Activated B cell treated with CpG ODN at 0.5 μM for 24 hours (primary cell): Measurements from ENCODE around the gene APIP. TPM values are rescaled to one million over a fixed set of nuclear protein-coding genes. Genes with fewer than 3 reads are reported as not detected.

Source experiments
- ATAC-seq: fragments of 200-7000 bp; cut with Tn5 transposase; one replicate; pipeline ENCODE4 v1.10.0; 2021; ENCODE audit warnings: low read depth, mild to moderate bottlenecking, moderate library complexity
- CTCF ChIA-PET: fragments of 350-600 bp; sonication (Branson Sonifier 250); formaldehyde crosslinking; loops from one replicate; lab custom pipeline; 2021; ENCODE audit warnings: antibody characterized with exemption; lab: Charles Lee
- POLR2A ChIA-PET: fragments of 350-600 bp; sonication (Branson Sonifier 250); formaldehyde crosslinking; loops from one replicate; lab custom pipeline; 2021; ENCODE audit warnings: antibody characterized with exemption; lab: Charles Lee
- DNase-seq: peaks from one replicate; pipeline ENCODE4 v3.0.0; 2022
- H3K27ac Mint-ChIP-seq: one replicate; pipeline ENCODE4 v1.8.0; 2020; ENCODE audit warnings: mixed read lengths
- H3K27me3 Mint-ChIP-seq: one replicate; pipeline ENCODE4 v1.8.0; 2021; ENCODE audit warnings: mixed read lengths
- H3K36me3 Mint-ChIP-seq: one replicate; pipeline ENCODE4 v1.8.0; 2021; ENCODE audit warnings: low read depth, mixed read lengths
- H3K4me1 Mint-ChIP-seq: one replicate; pipeline ENCODE4 v1.8.0; 2021; ENCODE audit warnings: mixed read lengths
- H3K4me3 Mint-ChIP-seq: one replicate; pipeline ENCODE4 v1.8.0; 2020; ENCODE audit warnings: mild to moderate bottlenecking, mixed read lengths
- H3K9me3 Mint-ChIP-seq: one replicate; pipeline ENCODE4 v1.8.0; 2020; ENCODE audit warnings: mixed read lengths
- CTCF ChIP-seq: fragments of 200-600 bp; IDR thresholded peaks from one replicate; pipeline ENCODE4 v1.8.0; 2022; ENCODE audit warnings: antibody characterized with exemption, mild to moderate bottlenecking
- intact Hi-C: fragments of 100-400 bp; cut with micrococcal nuclease; formaldehyde crosslinking; loops from one replicate; pipeline ENCODE4 v1.15.1; 2024
- total RNA-seq: library from RNA; stranded (reverse); gene quantifications from 2 replicates; pipeline ENCODE4 v1.2.3, GENCODE V29; 2022

APIP gene
- total RNA-seq, 1 donor from 2014 or later: 18.7 TPM

- ATAC-seq (no peak), DNase-seq (no peak)
- no peak overlapping the region for H3K27ac Mint-ChIP-seq
- peaks cover 17% of the 10 kb centered on the region for H3K4me1 Mint-ChIP-seq
- intact Hi-C loops: no loop called here
- H3K4me3 Mint-ChIP-seq: no peak overlapping the region
- H3K36me3 Mint-ChIP-seq: peaks cover 36% of the 10 kb centered on the region
- ChIA-PET POLR2A (no interaction called here), CTCF (no interaction called here)
- TF ChIP-seq CTCF: no peak
- H3K9me3 Mint-ChIP-seq: no peaks in the 10 kb centered on the region
- H3K27me3 Mint-ChIP-seq: no peaks in the 10 kb centered on the region
These were observed 20.9 kb upstream of the APIP start for GRCh38 chr11:34936945-34937629.

GRCh38 chr11:34929794-34930763, 13.9 kb upstream of the APIP start:
- POLR2A ChIA-PET: interaction anchor here (1.4 kb wide), 1 partner anchor 13 kb away, joined by 3 read pairs; the partner anchor contains the start of genes APIP and PDHX
- no peak overlapping the region for H3K4me3 Mint-ChIP-seq
- H3K36me3 Mint-ChIP-seq: peaks cover 32% of the 10 kb centered on the region
- DNase-seq: no peak
- no peak for TF ChIP-seq CTCF
- H3K27ac Mint-ChIP-seq: no peak overlapping the region
- CTCF ChIA-PET: interaction anchor here (6.5 kb wide), 1 partner anchor 462 kb away, joined by 105 read pairs; no protein-coding TSS in a partner anchor
- intact Hi-C loops: loop anchor here (5.0 kb wide), 2 partner anchors 252 to 1337 kb away; no protein-coding TSS in a partner anchor
- peaks cover 6% of the 10 kb centered on the region for H3K4me1 Mint-ChIP-seq
- ATAC-seq: no peak
- H3K27me3 Mint-ChIP-seq: no peaks in the 10 kb centered on the region
- H3K9me3 Mint-ChIP-seq: no peaks in the 10 kb centered on the region

- ChIA-PET POLR2A (interaction anchor here (0.6 to 1.4 kb wide), 3 partner anchors 10 to 262 kb away, joined by 3 to 8 read pairs (median 3); partner anchors contain the start of genes APIP and PDHX), CTCF (interaction anchor here (0.7 to 6.5 kb wide), 2 partner anchors 376 to 463 kb away, joined by 4 to 105 read pairs; no protein-coding TSS in a partner anchor)
- H3K4me3 Mint-ChIP-seq: no peak overlapping the region
- DNase-seq: no peak
- intact Hi-C loops: loop anchor here (5.0 kb wide), 2 partner anchors 253 to 1338 kb away; no protein-coding TSS in a partner anchor
- H3K4me1 Mint-ChIP-seq: peaks cover 8% of the 10 kb centered on the region
- no peak for TF ChIP-seq CTCF
- ATAC-seq: no peak
- H3K36me3 Mint-ChIP-seq: peaks cover 29% of the 10 kb centered on the region
- H3K27ac Mint-ChIP-seq: no peak overlapping the region
- H3K9me3 Mint-ChIP-seq: no peaks in the 10 kb centered on the region
- H3K27me3 Mint-ChIP-seq: no peaks in the 10 kb centered on the region
These were observed 12.9 kb upstream of the APIP start for GRCh38 chr11:34928960-34929680.

GRCh38 chr11:34928268-34928959, 12.2 kb upstream of the APIP start:
- Mint-ChIP-seq H3K4me1 (peaks cover 8% of the 10 kb centered on the region), H3K36me3 (peaks cover 24% of the 10 kb centered on the region), H3K9me3 (no peaks in the 10 kb centered on the region), H3K27ac (no peak overlapping the region), H3K4me3 (no peak overlapping the region), H3K27me3 (no peaks in the 10 kb centered on the region)
- POLR2A ChIA-PET: interaction anchor here (0.6 to 0.7 kb wide), 3 partner anchors 11 to 472 kb away, joined by 3 to 8 read pairs (median 3); no protein-coding TSS in a partner anchor
- TF ChIP-seq CTCF: no peak
- intact Hi-C loops: loop anchor here (5.0 kb wide), 2 partner anchors 254 to 1339 kb away; no protein-coding TSS in a partner anchor
- ATAC-seq (no peak), DNase-seq (no peak)
- CTCF ChIA-PET: interaction anchor here (0.7 to 6.5 kb wide), 2 partner anchors 376 to 464 kb away, joined by 4 to 105 read pairs; no protein-coding TSS in a partner anchor
